HepG2 (cell line): ENCODE measurements around the gene BRMS1. TPM values are rescaled to one million over a fixed set of nuclear protein-coding genes. Genes with fewer than 3 reads are reported as not detected.

ENCODE experiments used
- ADNP ChIP-seq: sonication (generic); formaldehyde crosslinking; IDR thresholded peaks from 2 replicates; pipeline ENCODE4 v1.4.0; 2020; ENCODE audit warnings: missing genetic modification reagents
- CEBPZ ChIP-seq: IDR thresholded peaks from 2 replicates; pipeline ENCODE4 v1.6.1; 2012; ENCODE audit warnings: low read length, improper control_type of control experiment
- FOXO1 ChIP-seq: sonication (generic); formaldehyde crosslinking; IDR thresholded peaks from 2 replicates; pipeline ENCODE4 v1.4.0; 2020; ENCODE audit warnings: missing genetic modification reagents
- HMG20A ChIP-seq: IDR thresholded peaks from 2 replicates; pipeline ENCODE4 v1.6.1; 2016; ENCODE audit warnings: borderline replicate concordance
- HMG20B ChIP-seq: conservative IDR thresholded peaks from 2 replicates; pipeline ENCODE4 v1.6.1; 2016; ENCODE audit warnings: missing genetic modification reagents, missing compliant biosample characterization
- MED8 ChIP-seq: sonication (generic); formaldehyde crosslinking; IDR thresholded peaks from 2 replicates; pipeline ENCODE4 v1.8.1; 2023; ENCODE audit warnings: mild to moderate bottlenecking, missing genetic modification reagents; ENCODE audit not compliant: insufficient replicate concordance
- SIX1 ChIP-seq: sonication (generic); formaldehyde crosslinking; IDR thresholded peaks from 2 replicates; pipeline ENCODE4 v1.4.0; 2020; ENCODE audit warnings: missing genetic modification reagents, borderline replicate concordance
- SOX13 ChIP-seq, 3 experiments: fragments of 450-650 bp in 1 of 3; sonication (generic) in 1 of 3; formaldehyde crosslinking in 1 of 3; IDR thresholded peaks in 2 of 3; conservative IDR thresholded peaks in 1 of 3; 2 replicates each; pipeline versions ENCODE4 v1.5.0 to v1.6.1; 2016 to 2020; ENCODE audit warnings: antibody characterized with exemption in 1 of 3, mild to moderate bottlenecking in 1 of 3, missing compliant biosample characterization in 1 of 3, missing genetic modification reagents in 1 of 3, moderate library complexity in 1 of 3
- TCF7L2 ChIP-seq: IDR thresholded peaks from 2 replicates; pipeline ENCODE4 v1.6.1; 2011; ENCODE audit warnings: mild to moderate bottlenecking, low read depth, low read length, moderate library complexity
- ZFP36L1 ChIP-seq: sonication (generic); formaldehyde crosslinking; IDR thresholded peaks from 2 replicates; pipeline ENCODE4 v1.8.0; 2022; ENCODE audit warnings: mild to moderate bottlenecking, missing genetic modification reagents, moderate library complexity
- ZNF207 ChIP-seq: fragments of 450-650 bp; IDR thresholded peaks from 2 replicates; pipeline ENCODE4 v1.6.1; 2016; ENCODE audit warnings: antibody characterized with exemption, borderline replicate concordance
- ZNF343 ChIP-seq: sonication (generic); formaldehyde crosslinking; IDR thresholded peaks from 2 replicates; pipeline ENCODE4 v1.4.0; 2020; ENCODE audit warnings: mild to moderate bottlenecking, missing genetic modification reagents
- ZNF674 ChIP-seq: sonication (generic); formaldehyde crosslinking; IDR thresholded peaks from 2 replicates; pipeline ENCODE4 v1.5.0; 2020; ENCODE audit warnings: low read depth, mild to moderate bottlenecking, missing genetic modification reagents
- polyA plus RNA-seq, 8 experiments: library from polyadenylated mRNA; depleted of rRNA in 3 of 8; stranded (reverse) in 7 of 8; unstranded in 1 of 8; fragments of >200 nt; fragmentation: Illumina TruSeq in 4 of 8; extraction: Trizol in 4 of 8; gene quantifications; 2 replicates each; pipeline versions ENCODE4 v1.2.1 to v1.2.3, GENCODE V29; 2011 to 2016; ENCODE audit warnings: low read depth in 4 of 8, missing spikeins in 1 of 8, mixed read lengths in 1 of 8; ENCODE audit not compliant: insufficient read depth in 1 of 8
- total RNA-seq, 5 experiments: library from RNA; depleted of rRNA; stranded (reverse); fragments of >200 nt; fragmentation: Illumina TruSeq; extraction: Trizol; gene quantifications; 2 replicates each; pipeline ENCODE4 v1.2.3, GENCODE V29; 2016; ENCODE audit warnings: low read depth in 1 of 5
- TF ChIP-seq, protein P1 (sequence below): sonication (generic); formaldehyde crosslinking; IDR thresholded peaks from 2 replicates; pipeline ENCODE4 v1.4.0; 2020; ENCODE audit warnings: missing genetic modification reagents
- TF ChIP-seq, protein P2 (sequence below): sonication (generic); formaldehyde crosslinking; IDR thresholded peaks from 2 replicates; pipeline ENCODE4 v1.4.0; 2020; ENCODE audit warnings: mild to moderate bottlenecking, missing genetic modification reagents

BRMS1 gene
- total and polyA plus RNA-seq, 2 of the 13 experiments (the other 11 are each of a cell fraction or from before 2014, with no cell fraction given), result 15.8 to 55.7 TPM

DNA sequence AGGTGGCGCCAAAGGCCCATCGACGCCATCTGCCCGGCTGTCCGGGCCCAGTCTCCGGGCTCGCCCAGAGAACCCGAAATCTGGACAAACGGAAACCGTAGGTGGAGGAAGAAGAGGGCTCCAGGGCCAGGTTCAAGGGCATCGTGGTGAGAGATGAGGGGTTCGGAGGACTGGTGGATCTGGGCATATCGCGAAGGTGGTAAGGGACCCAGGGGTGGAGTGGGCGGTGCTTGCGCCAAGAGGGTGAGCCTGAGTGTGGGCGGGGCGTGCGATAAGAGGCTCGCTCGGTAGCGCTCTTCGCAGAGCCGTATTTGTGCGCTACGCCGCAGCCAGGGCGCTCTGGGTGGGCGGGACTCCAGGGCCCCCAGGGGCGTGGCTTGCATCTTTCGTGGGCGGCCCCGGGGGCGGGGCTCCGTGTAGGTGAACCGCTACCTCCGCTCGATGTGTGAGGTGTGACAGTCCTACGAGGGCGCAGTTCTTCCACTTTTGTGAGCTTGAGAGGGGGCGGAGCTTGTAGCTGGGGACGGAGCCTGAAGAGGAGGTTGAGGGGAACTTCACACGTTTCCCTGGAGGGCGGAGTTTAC is 32.8 kb downstream of the BRMS1 start (continued):
- TF ChIP-seq, protein P1, sequence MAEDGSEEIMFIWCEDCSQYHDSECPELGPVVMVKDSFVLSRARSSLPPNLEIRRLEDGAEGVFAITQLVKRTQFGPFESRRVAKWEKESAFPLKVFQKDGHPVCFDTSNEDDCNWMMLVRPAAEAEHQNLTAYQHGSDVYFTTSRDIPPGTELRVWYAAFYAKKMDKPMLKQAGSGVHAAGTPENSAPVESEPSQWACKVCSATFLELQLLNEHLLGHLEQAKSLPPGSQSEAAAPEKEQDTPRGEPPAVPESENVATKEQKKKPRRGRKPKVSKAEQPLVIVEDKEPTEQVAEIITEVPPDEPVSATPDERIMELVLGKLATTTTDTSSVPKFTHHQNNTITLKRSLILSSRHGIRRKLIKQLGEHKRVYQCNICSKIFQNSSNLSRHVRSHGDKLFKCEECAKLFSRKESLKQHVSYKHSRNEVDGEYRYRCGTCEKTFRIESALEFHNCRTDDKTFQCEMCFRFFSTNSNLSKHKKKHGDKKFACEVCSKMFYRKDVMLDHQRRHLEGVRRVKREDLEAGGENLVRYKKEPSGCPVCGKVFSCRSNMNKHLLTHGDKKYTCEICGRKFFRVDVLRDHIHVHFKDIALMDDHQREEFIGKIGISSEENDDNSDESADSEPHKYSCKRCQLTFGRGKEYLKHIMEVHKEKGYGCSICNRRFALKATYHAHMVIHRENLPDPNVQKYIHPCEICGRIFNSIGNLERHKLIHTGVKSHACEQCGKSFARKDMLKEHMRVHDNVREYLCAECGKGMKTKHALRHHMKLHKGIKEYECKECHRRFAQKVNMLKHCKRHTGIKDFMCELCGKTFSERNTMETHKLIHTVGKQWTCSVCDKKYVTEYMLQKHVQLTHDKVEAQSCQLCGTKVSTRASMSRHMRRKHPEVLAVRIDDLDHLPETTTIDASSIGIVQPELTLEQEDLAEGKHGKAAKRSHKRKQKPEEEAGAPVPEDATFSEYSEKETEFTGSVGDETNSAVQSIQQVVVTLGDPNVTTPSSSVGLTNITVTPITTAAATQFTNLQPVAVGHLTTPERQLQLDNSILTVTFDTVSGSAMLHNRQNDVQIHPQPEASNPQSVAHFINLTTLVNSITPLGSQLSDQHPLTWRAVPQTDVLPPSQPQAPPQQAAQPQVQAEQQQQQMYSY (CRISPR knock-in tag), result no peak
- TF ChIP-seq, protein P2, sequence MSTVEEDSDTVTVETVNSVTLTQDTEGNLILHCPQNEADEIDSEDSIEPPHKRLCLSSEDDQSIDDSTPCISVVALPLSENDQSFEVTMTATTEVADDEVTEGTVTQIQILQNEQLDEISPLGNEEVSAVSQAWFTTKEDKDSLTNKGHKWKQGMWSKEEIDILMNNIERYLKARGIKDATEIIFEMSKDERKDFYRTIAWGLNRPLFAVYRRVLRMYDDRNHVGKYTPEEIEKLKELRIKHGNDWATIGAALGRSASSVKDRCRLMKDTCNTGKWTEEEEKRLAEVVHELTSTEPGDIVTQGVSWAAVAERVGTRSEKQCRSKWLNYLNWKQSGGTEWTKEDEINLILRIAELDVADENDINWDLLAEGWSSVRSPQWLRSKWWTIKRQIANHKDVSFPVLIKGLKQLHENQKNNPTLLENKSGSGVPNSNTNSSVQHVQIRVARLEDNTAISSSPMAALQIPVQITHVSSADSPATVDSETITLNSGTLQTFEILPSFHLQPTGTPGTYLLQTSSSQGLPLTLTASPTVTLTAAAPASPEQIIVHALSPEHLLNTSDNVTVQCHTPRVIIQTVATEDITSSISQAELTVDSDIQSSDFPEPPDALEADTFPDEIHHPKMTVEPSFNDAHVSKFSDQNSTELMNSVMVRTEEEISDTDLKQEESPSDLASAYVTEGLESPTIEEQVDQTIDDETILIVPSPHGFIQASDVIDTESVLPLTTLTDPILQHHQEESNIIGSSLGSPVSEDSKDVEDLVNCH, result no peak
- no peak for TF ChIP-seq HMG20B
- TF ChIP-seq CEBPZ, result no peak
- TF ChIP-seq ZFP36L1 (CRISPR knock-in tag), result no peak
- TF ChIP-seq ADNP (CRISPR knock-in tag), result no peak
- TF ChIP-seq MED8 (CRISPR knock-in tag), result no peak
- no peak for TF ChIP-seq SOX13 (IDR thresholded peaks at IDR 0.05)
- TF ChIP-seq SOX13 (CRISPR knock-in tag; conservative IDR thresholded peaks at IDR 0.05 in 1 of 2, IDR thresholded peaks at IDR 0.05 in 1 of 2), result no peak; a peak in 1 of 4 replicates
- no peak for TF ChIP-seq TCF7L2
- no peak for TF ChIP-seq SIX1 (CRISPR knock-in tag)
- TF ChIP-seq ZNF343 (CRISPR knock-in tag), result 0 out of 2 replicates have a peak, but pooled peaks have one; percentile 51
- TF ChIP-seq HMG20A, result no peak
- TF ChIP-seq ZNF674 (CRISPR knock-in tag), result no peak
- no peak for TF ChIP-seq ZNF207
- no peak for TF ChIP-seq FOXO1 (CRISPR knock-in tag)
